Measurements from ENCODE around the gene CCDC30.

Gene CCDC30

GRCh38 chr1:42700006-42700405 lies 236.9 kb downstream of the CCDC30 start:
- no peak for DNase-seq

- DNase-seq = no peak
Observed at GRCh38 chr1:42703888-42704464, 240.9 kb downstream of the CCDC30 start.

Measured in NCI-H2227 treated with DMSO at 0.1 percent for 48 hours (cell line).